IMR-90 (cell line): ENCODE results near the gene IRAK2.

Experiments
- BHLHE40 ChIP-seq: fragments of 150-350 bp; IDR thresholded peaks from 2 replicates; pipeline ENCODE4 v1.6.1; 2016; ENCODE audit warnings: mild to moderate bottlenecking, low read depth, low read length
- CEBPB ChIP-seq: IDR thresholded peaks from 2 replicates; pipeline ENCODE4 v1.6.1; 2012; ENCODE audit warnings: low read depth, low read length, improper control_type of control experiment
- CTCF ChIP-seq: conservative IDR thresholded peaks from 2 replicates; pipeline ENCODE4 v1.5.1; 2012; ENCODE audit warnings: mild to moderate bottlenecking, low read depth, low read length, improper control_type of control experiment
- MXI1 ChIP-seq: IDR thresholded peaks from 2 replicates; pipeline ENCODE4 v1.6.1; 2012; ENCODE audit warnings: low read depth, mild to moderate bottlenecking, low read length, moderate library complexity, borderline replicate concordance
- POLR2A ChIP-seq: IDR thresholded peaks from 2 replicates; pipeline ENCODE4 v1.6.1; 2012; ENCODE audit warnings: mild to moderate bottlenecking, low read depth, low read length
- RAD21 ChIP-seq: IDR thresholded peaks from 2 replicates; pipeline ENCODE4 v1.6.1; 2012; ENCODE audit warnings: low read length, improper control_type of control experiment
- RCOR1 ChIP-seq: IDR thresholded peaks from 2 replicates; pipeline ENCODE4 v1.6.1; 2012; ENCODE audit warnings: mild to moderate bottlenecking, low read length, improper control_type of control experiment; ENCODE audit not compliant: insufficient replicate concordance
- RFX5 ChIP-seq: IDR thresholded peaks from 2 replicates; pipeline ENCODE4 v1.8.0; 2012; ENCODE audit warnings: low read depth, mild to moderate bottlenecking, low read length, moderate library complexity
- USF2 ChIP-seq: fragments of 150-350 bp; IDR thresholded peaks from 2 replicates; pipeline ENCODE4 v1.6.1; 2017; ENCODE audit warnings: mild to moderate bottlenecking, antibody characterized with exemption, low read length, low read depth

- TF ChIP-seq CTCF (no peak), POLR2A (peak; percentile 29; the same call in 1 of the 2 replicates), RAD21 (no peak; the same call in 1 of the 2 replicates), RFX5 (no peak; the same call in 1 of the 2 replicates), USF2 (peak; percentile 56; the same call in 1 of the 2 replicates), BHLHE40 (peak; percentile 64), MXI1 (0 out of 2 replicates have a peak, but pooled peaks have one; percentile 54), CEBPB (peak; percentile 97), RCOR1 (no peak)
Observed at GRCh38 chr3:10173926-10174435, 9.3 kb downstream of the IRAK2 start.
